GM18520 (cell line): ENCODE measurements around the gene PHOSPHO1.
A peak's percentile ranks its signal among the peaks of the same experiment; 100 is the strongest.
"Not testable (repeated sequence)": the region's sequence is repeated elsewhere in the genome, so short reads cannot be mapped to it uniquely, and the experiment has no call there.

Experiments
- ATAC-seq: cut with Tn5 transposase; IDR thresholded peaks from one replicate; pipeline ENCODE4 v1.9.1; 2021; ENCODE audit not compliant: unreplicated experiment

Gene PHOSPHO1

DNA sequence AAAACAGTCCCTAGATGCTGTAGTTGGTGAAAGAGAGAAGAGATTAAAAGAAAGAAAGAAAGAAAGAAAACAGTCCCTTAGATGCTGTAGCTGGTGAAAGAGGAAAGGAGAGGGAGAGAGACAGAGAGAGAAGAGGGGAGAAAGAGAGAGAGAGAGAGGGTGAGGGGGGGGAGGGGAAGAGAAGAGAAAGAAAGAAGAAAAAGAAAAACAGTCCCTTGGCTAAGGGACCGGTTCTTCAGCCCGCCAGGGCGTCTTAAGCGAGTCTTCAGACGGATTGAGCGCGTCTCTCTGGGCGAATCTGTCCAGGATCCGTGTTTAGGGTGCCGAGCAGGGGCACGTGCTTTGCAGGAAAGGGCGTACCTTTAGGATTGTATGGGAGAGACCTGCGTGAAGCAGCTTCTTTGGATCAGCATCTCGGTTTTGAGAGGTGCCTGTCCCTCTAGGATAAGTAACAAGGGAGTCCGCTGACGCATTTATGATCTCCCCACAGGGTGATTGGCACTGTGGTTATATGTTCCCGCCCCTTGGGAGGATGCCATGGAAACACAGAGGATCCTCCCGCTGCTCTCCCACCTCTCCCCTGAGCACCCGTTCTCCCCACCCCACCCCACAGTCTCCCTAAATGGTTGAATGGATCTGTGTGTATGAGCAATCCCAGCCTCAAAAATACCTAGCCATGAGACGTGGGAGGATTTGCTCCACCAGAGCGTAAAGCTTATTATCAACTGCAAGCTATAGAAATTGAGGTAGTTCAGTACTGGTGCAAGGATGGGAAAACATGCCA, 36.9 kb downstream of the PHOSPHO1 start:
- ATAC-seq = no peak

DNA sequence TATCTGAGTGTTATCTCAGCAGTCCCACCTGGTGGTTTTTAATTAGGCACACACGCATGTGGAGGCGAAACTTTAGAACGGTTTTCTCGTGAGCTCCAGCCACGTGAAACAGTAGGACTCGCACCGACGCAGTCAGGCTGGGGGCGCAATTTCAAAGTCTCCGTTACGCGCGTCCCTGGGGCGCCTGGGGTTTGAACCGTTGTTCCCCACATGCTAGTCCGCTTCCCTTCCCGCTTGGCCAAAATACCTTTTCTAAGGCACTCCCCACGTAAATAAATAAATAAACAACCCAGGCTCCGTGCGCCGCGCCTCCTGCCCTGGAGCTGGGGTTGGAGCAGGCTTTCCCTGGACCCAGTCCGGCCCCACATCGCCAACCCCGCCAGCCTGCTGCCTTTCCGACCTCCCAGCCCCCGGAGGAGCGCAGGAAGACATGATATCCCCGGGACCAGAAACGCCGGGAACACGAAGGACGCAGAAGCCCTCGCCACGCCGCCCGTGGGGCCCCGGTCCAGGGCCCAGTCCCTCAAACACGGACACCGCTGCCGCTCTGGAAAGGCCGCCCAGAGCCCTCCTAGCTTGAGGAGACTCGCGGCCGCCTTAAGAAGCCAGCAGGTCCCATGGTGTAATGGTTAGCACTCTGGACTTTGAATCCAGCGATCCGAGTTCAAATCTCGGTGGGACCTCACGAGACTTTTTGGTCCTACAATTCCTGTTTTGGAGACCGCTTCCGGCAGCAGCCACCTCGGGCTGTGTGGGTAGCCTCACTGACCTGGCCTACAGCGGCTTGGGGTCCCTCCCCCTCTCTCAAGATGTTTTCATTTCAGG, 38.5 kb downstream of the PHOSPHO1 start:
- peak; percentile 26 for ATAC-seq

DNA sequence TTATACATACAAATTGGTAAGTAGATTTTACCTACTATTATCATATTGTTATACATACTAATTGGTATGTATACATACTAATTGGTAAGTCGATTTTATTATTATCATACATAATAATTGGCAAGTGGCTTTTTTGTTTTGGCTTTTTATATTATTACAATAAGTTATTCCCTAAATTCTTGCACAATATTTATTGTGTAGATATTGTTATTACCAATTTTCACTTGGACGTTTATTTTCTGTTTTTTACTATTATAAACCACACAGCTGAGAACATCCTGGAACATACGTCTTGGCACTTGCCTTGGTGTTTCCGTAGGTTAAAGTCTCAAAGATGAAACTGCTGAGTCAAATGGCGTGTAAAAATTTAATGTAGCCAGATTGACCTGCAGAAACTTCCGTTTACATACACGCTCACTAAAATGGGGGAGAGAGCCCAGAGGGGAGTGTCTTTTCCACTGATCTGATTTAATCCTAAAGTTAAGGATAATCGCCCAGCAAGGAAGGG, 39.1 kb downstream of the PHOSPHO1 start:
- ATAC-seq = no peak

DNA sequence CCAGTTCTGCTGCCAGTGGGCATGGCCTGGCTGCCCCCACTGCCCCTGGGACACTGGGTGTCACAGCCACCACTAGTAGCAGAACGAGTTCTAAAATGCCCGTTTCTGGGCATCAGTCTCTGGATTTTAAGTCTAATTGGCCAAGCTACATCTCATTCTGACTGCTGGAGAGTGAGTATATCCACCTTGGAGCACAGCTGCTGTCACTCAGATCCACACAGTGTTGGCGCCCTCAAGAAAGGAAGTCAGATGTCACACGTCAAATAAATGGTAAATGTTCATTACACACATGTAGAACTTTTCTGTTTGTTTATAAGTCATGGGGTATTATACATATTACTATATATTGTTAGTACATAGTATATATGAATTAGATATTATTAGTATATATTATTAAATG, 39.7 kb downstream of the PHOSPHO1 start:
- ATAC-seq = no peak

DNA sequence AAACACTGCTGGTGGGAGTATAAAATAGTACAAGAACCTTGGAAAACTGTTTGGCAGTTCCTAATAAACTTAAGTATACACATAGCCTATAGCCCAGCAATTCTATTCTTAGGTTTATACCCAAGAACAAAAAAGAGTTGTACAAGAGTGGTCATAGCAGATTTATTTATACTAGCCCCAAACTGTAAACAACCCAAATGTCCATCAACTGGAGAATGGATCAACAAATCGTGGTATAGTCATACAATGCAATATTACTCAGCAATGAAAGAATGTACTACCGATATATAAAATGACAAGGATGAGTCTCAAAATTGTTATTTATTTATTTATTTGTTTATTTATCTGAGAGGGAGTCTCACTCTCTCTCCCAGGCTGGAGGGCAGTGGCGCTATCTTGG, 43.3 kb downstream of the PHOSPHO1 start:
- no peak for ATAC-seq

DNA sequence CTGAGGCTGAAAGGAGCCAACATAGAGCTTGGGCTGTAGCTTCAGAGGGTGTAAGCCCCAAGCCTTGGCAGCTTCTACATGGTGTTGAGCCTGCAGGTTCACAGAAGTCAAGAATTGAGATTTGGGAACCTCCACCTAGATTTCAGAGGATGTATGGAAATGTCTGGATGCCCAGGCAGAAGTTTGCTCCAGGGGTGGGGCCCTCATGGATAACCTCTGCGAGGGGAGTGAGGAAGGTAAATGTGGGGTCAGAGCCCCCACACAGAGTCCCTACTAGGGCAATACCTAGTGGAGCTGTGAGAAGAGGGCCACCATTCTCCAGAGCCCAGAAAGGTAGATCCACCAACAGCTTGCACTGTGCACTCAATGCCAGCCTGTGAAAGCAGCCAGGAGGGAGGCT, 45.2 kb downstream of the PHOSPHO1 start:
- not testable (repeated sequence) for ATAC-seq

DNA sequence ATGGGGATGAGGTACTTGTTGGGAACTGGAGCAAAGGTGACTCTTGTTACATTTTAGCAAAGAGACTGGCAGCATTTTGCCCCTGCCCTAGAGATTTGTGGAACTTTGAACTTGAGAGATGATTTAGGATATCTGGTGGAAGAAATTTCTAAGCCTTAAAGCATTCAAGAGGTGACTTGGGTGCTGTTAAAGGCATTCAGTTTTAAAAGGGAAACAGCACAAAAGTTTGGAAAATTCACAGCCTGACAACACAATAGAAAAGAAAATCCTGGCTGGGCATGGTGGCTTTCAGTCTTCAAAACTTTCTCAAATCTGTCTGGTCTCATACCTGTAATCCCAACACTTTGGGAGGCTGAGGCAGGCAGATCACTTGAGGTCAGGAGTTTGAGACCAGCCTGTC, 46.1 kb downstream of the PHOSPHO1 start:
- ATAC-seq = not testable (repeated sequence)

DNA sequence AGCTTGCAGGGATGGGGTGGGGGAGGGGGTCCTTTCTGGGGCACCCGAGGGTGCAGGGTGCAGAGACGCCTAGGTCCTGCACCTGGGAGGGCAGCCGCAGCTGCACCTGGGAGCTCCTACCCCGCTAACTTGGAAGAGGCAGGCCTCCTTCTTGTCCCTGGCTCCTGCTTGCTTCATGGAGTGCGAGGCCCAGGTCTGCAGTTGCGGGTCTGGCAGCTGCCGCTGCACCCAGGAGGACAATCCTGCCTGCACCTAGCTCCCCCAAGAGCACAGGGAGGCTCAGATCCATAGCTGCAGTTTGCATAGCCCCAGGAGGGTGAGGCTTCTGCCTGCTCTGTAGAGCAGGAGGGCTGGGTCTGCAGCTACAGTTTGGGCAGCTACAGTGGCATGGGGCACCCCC, 46.8 kb downstream of the PHOSPHO1 start:
- no peak for ATAC-seq

DNA sequence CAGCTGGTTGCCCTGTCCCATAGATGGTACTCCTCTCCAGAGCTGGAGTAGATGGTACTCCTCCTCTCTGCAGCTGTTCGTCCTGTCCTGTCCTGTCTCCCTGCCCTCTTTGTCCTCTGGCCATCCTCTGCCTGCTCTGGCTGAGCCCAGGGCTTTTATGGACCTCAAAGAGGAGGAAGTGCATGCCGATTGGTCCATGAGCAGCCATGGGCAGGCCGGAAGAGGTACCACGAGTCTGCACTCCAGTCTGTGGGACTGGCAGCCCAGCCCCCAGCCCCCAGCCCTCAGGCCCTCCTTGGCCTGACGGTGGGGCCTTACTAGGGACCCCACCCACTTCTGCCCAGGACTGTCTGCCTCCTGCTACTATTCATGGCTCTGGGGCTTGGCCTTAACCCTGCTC, 47.2 kb downstream of the PHOSPHO1 start:
- ATAC-seq = no peak

DNA sequence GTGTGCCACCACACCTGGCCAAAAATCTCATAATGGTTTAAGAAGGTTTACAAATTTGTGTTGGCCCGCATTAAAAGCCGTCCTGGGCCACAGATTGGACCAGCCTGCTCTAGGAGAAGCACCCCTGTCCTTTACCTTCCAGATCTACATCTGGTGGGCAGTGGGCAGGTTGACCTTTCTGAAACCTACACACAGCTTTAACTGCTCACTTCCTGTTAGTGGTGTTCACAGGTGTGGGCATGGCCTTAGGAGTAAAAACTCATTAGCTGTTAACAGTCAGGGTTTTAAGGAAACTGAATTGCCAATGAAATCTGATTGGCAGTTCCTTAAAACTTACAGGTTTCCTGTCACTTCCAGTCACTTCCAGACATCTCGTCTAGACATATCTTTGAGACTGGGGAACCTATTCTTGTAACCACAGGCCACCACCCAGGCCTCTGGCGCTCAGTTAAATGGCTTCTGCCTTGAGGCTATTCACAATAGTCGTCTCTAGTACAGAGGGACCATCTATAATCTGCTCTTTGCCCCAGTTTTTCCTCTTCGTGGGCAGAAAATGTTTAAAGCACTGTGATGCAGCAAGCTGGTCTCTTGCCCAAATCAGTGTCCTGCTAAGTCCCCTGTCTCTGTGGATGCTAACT, 49.5 kb downstream of the PHOSPHO1 start:
- no peak for ATAC-seq

DNA sequence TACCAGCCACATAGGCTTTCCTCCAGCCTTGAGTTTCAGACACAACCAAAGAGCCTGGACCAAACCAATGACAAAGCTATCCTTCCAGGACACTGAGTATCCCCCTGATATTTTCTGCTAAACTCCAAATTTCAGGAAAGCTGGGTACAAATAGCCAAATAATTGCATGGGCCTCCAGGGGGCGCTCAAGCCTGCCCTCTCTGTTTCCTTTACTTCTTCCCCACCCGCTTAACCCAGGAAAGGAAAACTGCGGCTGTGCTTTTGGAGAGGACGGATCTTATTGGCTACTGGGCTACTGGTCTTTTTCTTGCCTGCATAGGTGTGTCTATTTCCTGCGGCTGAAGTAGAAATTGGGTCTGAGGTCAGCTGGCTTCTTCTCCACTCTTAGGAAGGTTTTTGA, 50.3 kb downstream of the PHOSPHO1 start:
- no peak for ATAC-seq

DNA sequence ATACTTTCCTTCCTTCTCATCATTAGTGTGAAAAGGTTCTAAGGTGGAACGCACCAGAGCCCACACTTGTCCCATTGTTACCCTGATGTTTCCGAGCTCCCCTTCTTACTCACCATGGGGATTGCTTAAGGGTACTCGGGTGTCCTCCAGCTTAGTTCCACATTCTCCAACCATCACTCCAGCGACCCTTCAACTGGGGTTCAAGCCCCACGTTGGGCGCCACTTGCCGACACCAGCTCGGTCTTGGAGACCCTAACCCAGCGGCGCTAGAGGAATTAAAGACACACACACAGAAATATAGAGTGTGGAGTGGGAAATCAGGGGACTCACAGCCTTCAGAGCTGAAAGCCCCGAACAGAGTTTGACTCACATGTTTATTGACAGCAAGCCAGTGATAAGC, 54.6 kb downstream of the PHOSPHO1 start:
- ATAC-seq = not testable (repeated sequence)
